SIG-M5 treated with dmso at 0.1 percent for 504 hours (cell line): ENCODE results near the gene RECQL5.
"Not testable (repeated sequence)": the region's sequence is repeated elsewhere in the genome, so short reads cannot be mapped to it uniquely, and the experiment has no call there.

ENCODE experiments used
- DNase-seq: peaks from one replicate; lab custom pipeline; 2025; ENCODE audit not compliant: unreplicated experiment; lab: John Stamatoyannopoulos, UW

RECQL5 gene

GRCh38 chr17:75649687-75650086 is 17.3 kb downstream of the RECQL5 start:
- no peak for DNase-seq

GRCh38 chr17:75647921-75648320 is 19.0 kb downstream of the RECQL5 start:
- no peak for DNase-seq

GRCh38 chr17:75647061-75647460 is 19.9 kb downstream of the RECQL5 start:
- DNase-seq, result no peak

GRCh38 chr17:75646638-75646992 is 20.3 kb downstream of the RECQL5 start:
- DNase-seq, result no peak

GRCh38 chr17:75645889-75646637 is 20.9 kb downstream of the RECQL5 start:
- DNase-seq, result no peak

GRCh38 chr17:75645501-75645888 is 21.5 kb downstream of the RECQL5 start:
- DNase-seq, result peak; percentile 93

- DNase-seq, result no peak
Measured at GRCh38 chr17:75643643-75644017, 23.3 kb downstream of the RECQL5 start.

GRCh38 chr17:75642784-75643642 is 23.9 kb downstream of the RECQL5 start:
- DNase-seq, result peak; percentile 28

- DNase-seq, result peak; percentile 53
Measured at GRCh38 chr17:75642182-75642783, 24.7 kb downstream of the RECQL5 start.

GRCh38 chr17:75641343-75641742 is 25.6 kb downstream of the RECQL5 start:
- DNase-seq, result no peak

- no peak for DNase-seq
Measured at GRCh38 chr17:75640556-75641119, 26.3 kb downstream of the RECQL5 start.

GRCh38 chr17:75639771-75640555 is 27.0 kb downstream of the RECQL5 start:
- DNase-seq, result peak; percentile 72

- no peak for DNase-seq
Measured at GRCh38 chr17:75639327-75639726, 27.6 kb downstream of the RECQL5 start.

- DNase-seq, result no peak
Measured at GRCh38 chr17:75638893-75639292, 28.1 kb downstream of the RECQL5 start.

- not testable (repeated sequence) for DNase-seq
Measured at GRCh38 chr17:75638039-75638438, 28.9 kb downstream of the RECQL5 start.

- no peak for DNase-seq
Measured at GRCh38 chr17:75637551-75637950, 29.4 kb downstream of the RECQL5 start.

- DNase-seq, result no peak
Measured at GRCh38 chr17:75637143-75637538, 29.8 kb downstream of the RECQL5 start.

- DNase-seq, result no peak
Measured at GRCh38 chr17:75636381-75637142, 30.4 kb downstream of the RECQL5 start.

- no peak for DNase-seq
Measured at GRCh38 chr17:75635610-75636202, 31.2 kb downstream of the RECQL5 start.
